Activated CD8-positive, alpha-beta memory T cell treated with anti-CD3 and anti-CD28 coated beads for 1 hour (primary cell): Measurements from ENCODE around the gene BSCL2.
"Not testable (repeated sequence)": the region's sequence is repeated elsewhere in the genome, so short reads cannot be mapped to it uniquely, and the experiment has no call there.

Experiments
- DNase-seq, 2 donors: peaks; one replicate each; pipeline ENCODE4 v3.0.0-alpha.2; 2020; ENCODE audit warnings: low read depth in 1 of 2; ENCODE audit errors: extremely low read depth in 1 of 2

BSCL2 gene

GRCh38 chr11:62707277-62707861 is at the start of gene BSCL2, which contains the start of gene GNG3:
TSS of gene BSCL2 (minus strand) at chr11:62707424. CDS start at chr11:62707195, 229 bp downstream.
TSS of gene GNG3 (plus strand) at chr11:62707676. CDS start at chr11:62708296, 620 bp downstream.
- DNase-seq: no peak

- no peak for DNase-seq
Measured at GRCh38 chr11:62755086-62755615, 47.9 kb upstream of the BSCL2 start.

- peak; percentile 94 to 95 for DNase-seq
Measured at GRCh38 chr11:62753736-62754603, 46.7 kb upstream of the BSCL2 start, which contains the start of gene ZBTB3. TSS of gene ZBTB3 (minus strand) at chr11:62754160. CDS start at chr11:62753664, 496 bp downstream.

- DNase-seq: no peak
Measured at GRCh38 chr11:62752994-62753735, 45.9 kb upstream of the BSCL2 start.

GRCh38 chr11:62752177-62752785 is 45.1 kb upstream of the BSCL2 start:
- no peak for DNase-seq

- not testable (repeated sequence) for DNase-seq
Measured at GRCh38 chr11:62749931-62750330, 42.7 kb upstream of the BSCL2 start.

GRCh38 chr11:62747475-62748160 is 40.4 kb upstream of the BSCL2 start:
- no peak for DNase-seq

GRCh38 chr11:62737196-62737595 is 30.0 kb upstream of the BSCL2 start:
- DNase-seq: no peak

GRCh38 chr11:62732830-62733229 is 25.6 kb upstream of the BSCL2 start:
- DNase-seq: no peak

GRCh38 chr11:62730076-62730475 is 22.9 kb upstream of the BSCL2 start:
- DNase-seq: not testable (repeated sequence)

GRCh38 chr11:62728171-62728988 is 21.2 kb upstream of the BSCL2 start, which contains the start of gene TTC9C:
TSS of gene TTC9C (plus strand) at chr11:62728486. CDS start at chr11:62728849, 363 bp downstream.
- peak in 1 of 2 donors; percentile 73 for DNase-seq

GRCh38 chr11:62727872-62728170 is 20.6 kb upstream of the BSCL2 start:
- peak; percentile 55 to 71 for DNase-seq

GRCh38 chr11:62727165-62727871 is 20.1 kb upstream of the BSCL2 start, which contains the start of gene HNRNPUL2:
TSS of gene HNRNPUL2 (minus strand) at chr11:62727457. CDS start at chr11:62727156, 301 bp downstream.
- DNase-seq: peak; percentile 96 to 97

GRCh38 chr11:62726915-62727164 is 19.6 kb upstream of the BSCL2 start:
- no peak for DNase-seq

- DNase-seq: no peak
Measured at GRCh38 chr11:62726156-62726914, 19.1 kb upstream of the BSCL2 start.

GRCh38 chr11:62725646-62726045 is 18.4 kb upstream of the BSCL2 start:
- no peak for DNase-seq

- DNase-seq: no peak
Measured at GRCh38 chr11:62724171-62724570, 16.9 kb upstream of the BSCL2 start.

GRCh38 chr11:62721994-62722393 is 14.8 kb upstream of the BSCL2 start:
- no peak for DNase-seq
